CD14-positive monocyte (primary cell): ENCODE results near the gene NEBL. TPM values are rescaled to one million over a fixed set of nuclear protein-coding genes. Genes with fewer than 3 reads are reported as not detected.

Source experiments
- DNase-seq, 3 donors: peaks; one replicate each; pipeline ENCODE4 v3.0.0-alpha.2; 2011 to 2022
- H2AFZ ChIP-seq: 2 replicates; pipeline ENCODE4 v1.6.0; 2012; ENCODE audit warnings: mild to moderate bottlenecking, low read depth, low read length, inconsistent platforms; ENCODE audit not compliant: insufficient read depth, poor library complexity, severe bottlenecking
- H3K27ac ChIP-seq, 2 donors: 1 replicate in 1 of 2; 2 replicates in 1 of 2; pipeline ENCODE4 v1.5.1; 2012 to 2013; ENCODE audit warnings: low read length in 2 of 2, control low read depth in 1 of 2, inconsistent platforms in 1 of 2, low read depth in 1 of 2, mild to moderate bottlenecking in 1 of 2
- H3K27me3 ChIP-seq, 2 donors: one replicate each; pipeline versions ENCODE4 v1.6.0 to v1.6.1; 2011 to 2013; ENCODE audit warnings: low read length in 2 of 2; ENCODE audit not compliant: control insufficient read depth in 2 of 2, insufficient read depth in 2 of 2
- H3K36me3 ChIP-seq, 2 donors: replicated peaks in 1 of 2; 1 replicate in 1 of 2; 2 replicates in 1 of 2; pipeline versions ENCODE4 v1.5.1 to v1.6.1; 2012 to 2013; ENCODE audit warnings: low read length in 2 of 2, control low read depth in 1 of 2, inconsistent platforms in 1 of 2, mild to moderate bottlenecking in 1 of 2; ENCODE audit not compliant: insufficient read depth in 2 of 2, control insufficient read depth in 1 of 2
- H3K4me1 ChIP-seq, 2 donors: 1 replicate in 1 of 2; 2 replicates in 1 of 2; pipeline versions ENCODE4 v1.5.1 to v1.6.1; 2012 to 2013; ENCODE audit warnings: low read length in 2 of 2, control low read depth in 1 of 2, inconsistent platforms in 1 of 2, mild to moderate bottlenecking in 1 of 2, moderate library complexity in 1 of 2; ENCODE audit not compliant: insufficient read depth in 2 of 2, control insufficient read depth in 1 of 2
- H3K4me2 ChIP-seq: replicated peaks from 2 replicates; pipeline ENCODE3; 2012; ENCODE audit warnings: low read length, moderate library complexity, mild to moderate bottlenecking; ENCODE audit not compliant: poor library complexity, severe bottlenecking; ENCODE audit errors: extremely low read depth
- H3K4me3 ChIP-seq, 3 experiments: fragments of 200-600 bp in 1 of 3; sonication (generic) in 1 of 3; replicated peaks in 1 of 3; 1 replicate in 2 of 3; 2 replicates in 1 of 3; pipeline ENCODE4 v1.5.1; 2011 to 2013; ENCODE audit warnings: low read length in 3 of 3, mild to moderate bottlenecking in 3 of 3, control low read depth in 2 of 3, low read depth in 2 of 3, inconsistent platforms in 1 of 3, moderate library complexity in 1 of 3
- H3K79me2 ChIP-seq: 2 replicates; pipeline ENCODE4 v1.6.0; 2012; ENCODE audit warnings: mild to moderate bottlenecking, control low read depth, inconsistent platforms, low read length, moderate library complexity; ENCODE audit not compliant: insufficient read depth
- H3K9ac ChIP-seq: 2 replicates; pipeline ENCODE4 v1.6.0; 2017; ENCODE audit warnings: low read length, mild to moderate bottlenecking; ENCODE audit not compliant: insufficient read depth, poor library complexity, severe bottlenecking
- H3K9me3 ChIP-seq, 2 donors: replicated peaks in 1 of 2; 1 replicate in 1 of 2; 2 replicates in 1 of 2; pipeline versions ENCODE4 v1.5.1 to v1.6.1; 2012 to 2013; ENCODE audit warnings: low read length in 2 of 2, control low read depth in 1 of 2; ENCODE audit not compliant: control insufficient read depth in 1 of 2, insufficient read depth in 1 of 2
- H4K20me1 ChIP-seq: 2 replicates; pipeline ENCODE4 v1.6.0; 2012; ENCODE audit warnings: mild to moderate bottlenecking, low read length, control low read depth, moderate library complexity; ENCODE audit not compliant: insufficient read depth
- H3K27ac Mint-ChIP-seq, 7 donors: one replicate each; pipeline ENCODE4 v1.8.0; 2020; ENCODE audit warnings: mild to moderate bottlenecking in 7 of 7, mixed read lengths in 7 of 7, moderate library complexity in 6 of 7, inconsistent platforms in 2 of 7
- H3K27me3 Mint-ChIP-seq, 3 donors: one replicate each; pipeline ENCODE4 v1.8.0; 2021 to 2022; ENCODE audit warnings: low read depth in 3 of 3, mild to moderate bottlenecking in 3 of 3, mixed read lengths in 3 of 3, moderate library complexity in 3 of 3, inconsistent platforms in 1 of 3
- H3K36me3 Mint-ChIP-seq, 2 donors: one replicate each; pipeline ENCODE4 v1.8.0; 2020; ENCODE audit warnings: mixed read lengths in 2 of 2, inconsistent platforms in 1 of 2, mild to moderate bottlenecking in 1 of 2
- H3K4me1 Mint-ChIP-seq: one replicate; pipeline ENCODE4 v1.8.0; 2020; ENCODE audit warnings: mild to moderate bottlenecking, mixed read lengths
- H3K4me3 Mint-ChIP-seq, 2 donors: one replicate each; pipeline ENCODE4 v1.8.0; 2020; ENCODE audit warnings: mild to moderate bottlenecking in 2 of 2, mixed read lengths in 2 of 2, moderate library complexity in 1 of 2
- H3K9me3 Mint-ChIP-seq, 7 donors: one replicate each; pipeline ENCODE4 v1.8.0; 2020 to 2022; ENCODE audit warnings: mixed read lengths in 7 of 7, mild to moderate bottlenecking in 6 of 7, moderate library complexity in 6 of 7, inconsistent platforms in 2 of 7
- CTCF ChIP-seq: fragments of 200-600 bp; IDR thresholded peaks from one replicate; pipeline ENCODE4 v1.8.0; 2022; ENCODE audit warnings: antibody characterized with exemption, mild to moderate bottlenecking
- WGBS: methylation state at CpG from one replicate; pipeline ENCODE4 v1.1.5; 2013; ENCODE audit warnings: missing lambda C conversion rate; ENCODE audit not compliant: insufficient coverage; 5-methylcytosine and 5-hydroxymethylcytosine counted together
- intact Hi-C, 2 donors: fragments of 100-400 bp; cut with micrococcal nuclease; formaldehyde crosslinking; loops; one replicate each; pipeline versions ENCODE4 v1.15.0 to v1.15.1; 2023
- polyA plus RNA-seq, 3 donors: library from polyadenylated mRNA; depleted of rRNA in 1 of 3; unstranded in 2 of 3; stranded (reverse) in 1 of 3; fragments of 300-500 nt in 2 of 3; fragments of >200 nt in 1 of 3; fragmentation: Illumina TruSeq in 2 of 3; gene quantifications; 1 replicate in 2 of 3; 2 replicates in 1 of 3; pipeline ENCODE4 v1.2.3, GENCODE V29; 2012 to 2021

The NEBL gene
- polyA plus RNA-seq, 3 donors, result 9.7 TPM; not detected in 2

- no peaks in the 10 kb centered on the region for H3K27me3 ChIP-seq
- no peaks in the 10 kb centered on the region for H4K20me1 ChIP-seq
- no peak overlapping the region for H3K9ac ChIP-seq
- no peak for DNase-seq
- H3K27me3 Mint-ChIP-seq, result peaks cover 0 to 1% (median 0%) of the 10 kb centered on the region in 3 donors
- H3K9me3 Mint-ChIP-seq, result peaks cover 0 to 4% (median 0%) of the 10 kb centered on the region in 7 donors
- no peak for TF ChIP-seq CTCF
- no peaks in the 10 kb centered on the region for H3K9me3 ChIP-seq
- H3K4me3 Mint-ChIP-seq, result no peak overlapping the region
- no CpG with 5 or more reads among the region's 2 CpGs for WGBS
- H3K27ac Mint-ChIP-seq, result no peak overlapping the region
- intact Hi-C loops, result no loop called here
- H3K27ac ChIP-seq, result no peak overlapping the region
- H3K4me1 Mint-ChIP-seq, result no peaks in the 10 kb centered on the region
- no peak overlapping the region for H3K4me2 ChIP-seq
- no peaks in the 10 kb centered on the region for H3K4me1 ChIP-seq
- no peaks in the 10 kb centered on the region for H3K36me3 ChIP-seq
- H3K79me2 ChIP-seq, result no peaks in the 10 kb centered on the region
- H2AFZ ChIP-seq, result no peak overlapping the region
- no peak overlapping the region for H3K4me3 ChIP-seq
- H3K36me3 Mint-ChIP-seq, result no peaks in the 10 kb centered on the region
Measured at GRCh38 chr10:20879136-20879535, 18.0 kb downstream of the NEBL start.

GRCh38 chr10:20877986-20878983, 18.8 kb downstream of the NEBL start:
- intact Hi-C loops, result no loop called here
- peaks cover 0 to 2% (median 1%) of the 10 kb centered on the region in 3 donors for H3K27me3 Mint-ChIP-seq
- no CpG with 5 or more reads among the region's 7 CpGs for WGBS

More at GRCh38 chr10:20877986-20878983, 18.8 kb downstream of the NEBL start:
- Histone ChIP-seq H4K20me1 (no peaks in the 10 kb centered on the region), H3K4me3 (no peak overlapping the region), H3K4me1 (no peaks in the 10 kb centered on the region), H3K9ac (no peak overlapping the region), H3K27ac (no peak overlapping the region), H3K27me3 (no peaks in the 10 kb centered on the region), H3K36me3 (no peaks in the 10 kb centered on the region), H3K9me3 (no peaks in the 10 kb centered on the region), H2AFZ (no peak overlapping the region), H3K79me2 (no peaks in the 10 kb centered on the region), H3K4me2 (no peak overlapping the region)
- TF ChIP-seq CTCF, result no peak
- no peaks in the 10 kb centered on the region for H3K4me1 Mint-ChIP-seq
- H3K4me3 Mint-ChIP-seq, result no peak overlapping the region
- no peak for DNase-seq
- H3K9me3 Mint-ChIP-seq, result peaks cover 0 to 4% (median 0%) of the 10 kb centered on the region in 7 donors
- no peak overlapping the region for H3K27ac Mint-ChIP-seq
- no peaks in the 10 kb centered on the region for H3K36me3 Mint-ChIP-seq
